Caco-2 (cell line): ENCODE measurements around the gene TIFAB. TPM values are rescaled to one million over a fixed set of nuclear protein-coding genes. Genes with fewer than 3 reads are reported as not detected.

ENCODE experiments used
- BruUV-seq: library from RNA; stranded (reverse); fragments of 400-500 nt; replicated peaks from 2 replicates; lab custom pipeline; 2021; lab: Mats Ljungman, UMichigan
- CTCF ChIA-PET: fragments of 300-600 bp; sonication (Branson Sonifier 250); formaldehyde crosslinking; loops from one replicate; lab custom pipeline; 2022; ENCODE audit warnings: antibody characterized with exemption; lab: Charles Lee
- POLR2A ChIA-PET: fragments of 300-600 bp; sonication (Branson Sonifier 250); formaldehyde crosslinking; loops from one replicate; lab custom pipeline; 2022; ENCODE audit warnings: antibody characterized with exemption; lab: Charles Lee
- DNase-seq, 2 experiments: peaks; one replicate each; pipeline versions ENCODE4 v3.0.0 to v3.0.0-alpha.2; 2020 to 2022
- H3K27me3 ChIP-seq: replicated peaks from 2 replicates; pipeline ENCODE4 v1.6.0; 2011; ENCODE audit warnings: low read length; ENCODE audit not compliant: control insufficient read depth, insufficient read depth
- H3K36me3 ChIP-seq: 2 replicates; pipeline ENCODE4 v1.5.1; 2011; ENCODE audit warnings: low read length; ENCODE audit not compliant: control insufficient read depth, insufficient read depth
- H3K4me1 ChIP-seq: fragments of 250-450 bp; sonication (Bioruptor Pico); 2 replicates; pipeline ENCODE4 v1.5.1; 2020; ENCODE audit warnings: mild to moderate bottlenecking
- H3K4me3 ChIP-seq: 2 replicates; pipeline ENCODE4 v1.5.1; 2011; ENCODE audit warnings: low read depth, mild to moderate bottlenecking, control low read depth, low read length
- H3K9me3 ChIP-seq: fragments of 250-450 bp; sonication (Bioruptor Pico); 2 replicates; pipeline ENCODE4 v1.5.1; 2020; ENCODE audit warnings: mild to moderate bottlenecking, moderate library complexity
- H3K27ac Mint-ChIP-seq: one replicate; pipeline ENCODE4 v1.8.0; 2022; ENCODE audit warnings: mixed read lengths; ENCODE audit not compliant: unreplicated experiment
- H3K27me3 Mint-ChIP-seq: one replicate; pipeline ENCODE4 v1.8.0; 2022; ENCODE audit warnings: mixed read lengths; ENCODE audit not compliant: insufficient read depth, unreplicated experiment
- H3K36me3 Mint-ChIP-seq: one replicate; pipeline ENCODE4 v1.8.0; 2022; ENCODE audit warnings: mild to moderate bottlenecking, mixed read lengths; ENCODE audit not compliant: insufficient read depth, unreplicated experiment
- H3K4me1 Mint-ChIP-seq: one replicate; pipeline ENCODE4 v1.8.0; 2022; ENCODE audit warnings: low read depth, mixed read lengths; ENCODE audit not compliant: unreplicated experiment
- H3K4me3 Mint-ChIP-seq: one replicate; pipeline ENCODE4 v1.8.0; 2022; ENCODE audit warnings: mild to moderate bottlenecking, moderate library complexity, mixed read lengths; ENCODE audit not compliant: unreplicated experiment
- H3K9me3 Mint-ChIP-seq: one replicate; pipeline ENCODE4 v1.8.0; 2022; ENCODE audit warnings: mixed read lengths; ENCODE audit not compliant: unreplicated experiment
- CTCF ChIP-seq, 2 experiments: fragments of 200-600 bp in 1 of 2; IDR thresholded peaks; 1 replicate in 1 of 2; 2 replicates in 1 of 2; pipeline versions ENCODE4 v1.5.1 to v1.8.0; 2011 to 2022; ENCODE audit warnings: antibody characterized with exemption in 1 of 2, control low read depth in 1 of 2, inconsistent platforms in 1 of 2, low read depth in 1 of 2, low read length in 1 of 2, mild to moderate bottlenecking in 1 of 2, moderate library complexity in 1 of 2; ENCODE audit not compliant: insufficient read depth in 1 of 2, severe bottlenecking in 1 of 2, unreplicated experiment in 1 of 2
- intact Hi-C: fragments of 100-400 bp; cut with micrococcal nuclease; formaldehyde crosslinking; loops from one replicate; pipeline ENCODE4 v1.10.0; 2022; ENCODE audit not compliant: unreplicated experiment
- total RNA-seq: library from RNA; stranded (reverse); gene quantifications from 2 replicates; pipeline ENCODE4 v1.2.3, GENCODE V29; 2022

TIFAB gene
- total RNA-seq, 1 experiment from 2014 or later: not detected

- POLR2A ChIA-PET: no interaction called here
- H3K4me3 ChIP-seq: no peak overlapping the region
- CTCF ChIA-PET: no interaction called here
- Mint-ChIP-seq H3K9me3 (no peaks in the 10 kb centered on the region), H3K4me1 (peaks cover 8% of the 10 kb centered on the region), H3K36me3 (no peaks in the 10 kb centered on the region), H3K27ac (peak overlapping the region; percentile 4), H3K27me3 (no peaks in the 10 kb centered on the region), H3K4me3 (no peak overlapping the region)
- H3K27me3 ChIP-seq: no peaks in the 10 kb centered on the region
- TF ChIP-seq CTCF (IDR thresholded peaks at IDR 0.05; ENCODE audit: insufficient read depth in 1 of 2, low read depth in 1 of 2, low read length in 1 of 2, severe bottlenecking in 1 of 2, unreplicated experiment in 1 of 2): no peak
- peaks cover 27% of the 10 kb centered on the region for H3K4me1 ChIP-seq
- BruUV-seq: no TSS peak
- H3K9me3 ChIP-seq: no peaks in the 10 kb centered on the region
- intact Hi-C loops: no loop called here
- H3K36me3 ChIP-seq: no peaks in the 10 kb centered on the region
- no peak for DNase-seq
Measured at GRCh38 chr5:135438636-135439221, 13.4 kb downstream of the TIFAB start.

GRCh38 chr5:135437796-135438560 is 14.2 kb downstream of the TIFAB start:
- intact Hi-C loops: no loop called here
- TF ChIP-seq CTCF (IDR thresholded peaks at IDR 0.05; ENCODE audit: insufficient read depth in 1 of 2, low read depth in 1 of 2, low read length in 1 of 2, severe bottlenecking in 1 of 2, unreplicated experiment in 1 of 2): no peak
- Histone ChIP-seq H3K27me3 (no peaks in the 10 kb centered on the region), H3K4me1 (peaks cover 27% of the 10 kb centered on the region), H3K36me3 (no peaks in the 10 kb centered on the region), H3K4me3 (no peak overlapping the region), H3K9me3 (no peaks in the 10 kb centered on the region)
- BruUV-seq: no TSS peak
- CTCF ChIA-PET: no interaction called here
- H3K36me3 Mint-ChIP-seq: no peaks in the 10 kb centered on the region
- no peaks in the 10 kb centered on the region for H3K27me3 Mint-ChIP-seq
- H3K9me3 Mint-ChIP-seq: no peaks in the 10 kb centered on the region
- no peak overlapping the region for H3K27ac Mint-ChIP-seq
- POLR2A ChIA-PET: no interaction called here
- no peak for DNase-seq
- peaks cover 8% of the 10 kb centered on the region for H3K4me1 Mint-ChIP-seq
- H3K4me3 Mint-ChIP-seq: no peak overlapping the region

GRCh38 chr5:135437422-135437795 is 14.7 kb downstream of the TIFAB start:
- Mint-ChIP-seq H3K4me1 (peaks cover 8% of the 10 kb centered on the region), H3K36me3 (no peaks in the 10 kb centered on the region), H3K4me3 (no peak overlapping the region), H3K9me3 (no peaks in the 10 kb centered on the region), H3K27ac (no peak overlapping the region), H3K27me3 (no peaks in the 10 kb centered on the region)
- DNase-seq: no peak
- Histone ChIP-seq H3K4me1 (peaks cover 27% of the 10 kb centered on the region), H3K27me3 (no peaks in the 10 kb centered on the region), H3K36me3 (no peaks in the 10 kb centered on the region), H3K4me3 (no peak overlapping the region), H3K9me3 (no peaks in the 10 kb centered on the region)
- TF ChIP-seq CTCF (IDR thresholded peaks at IDR 0.05; ENCODE audit: insufficient read depth in 1 of 2, low read depth in 1 of 2, low read length in 1 of 2, severe bottlenecking in 1 of 2, unreplicated experiment in 1 of 2): no peak
- ChIA-PET CTCF (no interaction called here), POLR2A (no interaction called here)
- intact Hi-C loops: no loop called here
- BruUV-seq: no TSS peak
